ENCODE results near the gene LZIC. TPM values are rescaled to one million over a fixed set of nuclear protein-coding genes. Genes with fewer than 3 reads are reported as not detected.

Gene LZIC
- total and polyA plus RNA-seq, 2 donors (not counting 1 experiment from before 2014, with no cell fraction given) = 26.9 to 33.5 TPM

- Histone ChIP-seq H3K4me3 (replicated peaks in 1 of 4; ENCODE audit: control extremely low read depth in 1 of 4, insufficient read depth in 1 of 4, low read depth in 3 of 4, low read length in 4 of 4) (no peak overlapping the region), H3K27me3 (ENCODE audit: control insufficient read depth, insufficient read depth, low read length) (no peaks in the 10 kb centered on the region), H4K20me1 (ENCODE audit: control insufficient read depth, extremely low read depth, insufficient read depth, low read length) (no peaks in the 10 kb centered on the region), H3K79me2 (ENCODE audit: control insufficient read depth, insufficient read depth, low read length) (no peaks in the 10 kb centered on the region), H3K4me1 (ENCODE audit: control insufficient read depth, extremely low read depth, insufficient read depth, low read length) (peaks cover 4% of the 10 kb centered on the region), H3K9me3 (ENCODE audit: control insufficient read depth, insufficient read depth, low read depth, low read length) (no peaks in the 10 kb centered on the region), H3K36me3 (ENCODE audit: control insufficient read depth, insufficient read depth, low read length) (no peaks in the 10 kb centered on the region), H3K9ac (ENCODE audit: insufficient read depth, low read length) (no peak overlapping the region), H3K4me2 (ENCODE audit: extremely low read depth, insufficient read depth, low read length) (no peak overlapping the region), H2AFZ (ENCODE audit: low read length) (no peak overlapping the region), H3K27ac (ENCODE audit: insufficient read depth, low read length) (no peak overlapping the region)
- DNase-seq (ENCODE audit: low read depth in 2 of 2) = no peak
- no peak for TF ChIP-seq EZH2 (IDR thresholded peaks at IDR 0.05; ENCODE audit: low read length, missing control alignments)
- no peak for TF ChIP-seq CTCF (conservative IDR thresholded peaks at IDR 0.05 in 1 of 2, IDR thresholded peaks at IDR 0.05 in 1 of 2; ENCODE audit: low read depth in 1 of 2, low read length in 2 of 2)
Observed at GRCh38 chr1:9907441-9907840, 35.8 kb downstream of the LZIC start.

GRCh38 chr1:9906466-9906865, 36.7 kb downstream of the LZIC start:
- Histone ChIP-seq H2AFZ (ENCODE audit: low read length) (no peak overlapping the region), H3K27ac (ENCODE audit: insufficient read depth, low read length) (no peak overlapping the region), H3K4me1 (ENCODE audit: control insufficient read depth, extremely low read depth, insufficient read depth, low read length) (peaks cover 4% of the 10 kb centered on the region), H4K20me1 (ENCODE audit: control insufficient read depth, extremely low read depth, insufficient read depth, low read length) (no peaks in the 10 kb centered on the region), H3K9me3 (ENCODE audit: control insufficient read depth, insufficient read depth, low read depth, low read length) (no peaks in the 10 kb centered on the region), H3K9ac (ENCODE audit: insufficient read depth, low read length) (no peak overlapping the region), H3K79me2 (ENCODE audit: control insufficient read depth, insufficient read depth, low read length) (no peaks in the 10 kb centered on the region), H3K4me3 (replicated peaks in 1 of 4; ENCODE audit: control extremely low read depth in 1 of 4, insufficient read depth in 1 of 4, low read depth in 3 of 4, low read length in 4 of 4) (no peak overlapping the region), H3K27me3 (ENCODE audit: control insufficient read depth, insufficient read depth, low read length) (no peaks in the 10 kb centered on the region), H3K4me2 (ENCODE audit: extremely low read depth, insufficient read depth, low read length) (no peak overlapping the region), H3K36me3 (ENCODE audit: control insufficient read depth, insufficient read depth, low read length) (no peaks in the 10 kb centered on the region)
- no peak for DNase-seq (ENCODE audit: low read depth in 2 of 2)
- TF ChIP-seq CTCF (conservative IDR thresholded peaks at IDR 0.05 in 1 of 2, IDR thresholded peaks at IDR 0.05 in 1 of 2; ENCODE audit: low read depth in 1 of 2, low read length in 2 of 2) = no peak
- TF ChIP-seq EZH2 (IDR thresholded peaks at IDR 0.05; ENCODE audit: low read length, missing control alignments) = no peak

GRCh38 chr1:9905010-9905409, 38.2 kb downstream of the LZIC start:
- peaks cover 4% of the 10 kb centered on the region for H3K4me1 ChIP-seq (ENCODE audit: control insufficient read depth, extremely low read depth, insufficient read depth, low read length)
- H3K27me3 ChIP-seq (ENCODE audit: control insufficient read depth, insufficient read depth, low read length) = no peaks in the 10 kb centered on the region
- no peak overlapping the region for H2AFZ ChIP-seq (ENCODE audit: low read length)
- peak in 1 of 2 donors; percentile 75 for DNase-seq (ENCODE audit: low read depth in 2 of 2)
- no peak overlapping the region for H3K27ac ChIP-seq (ENCODE audit: insufficient read depth, low read length)
- no peaks in the 10 kb centered on the region for H3K79me2 ChIP-seq (ENCODE audit: control insufficient read depth, insufficient read depth, low read length)
- TF ChIP-seq EZH2 (IDR thresholded peaks at IDR 0.05; ENCODE audit: low read length, missing control alignments) = no peak
- TF ChIP-seq CTCF (conservative IDR thresholded peaks at IDR 0.05 in 1 of 2, IDR thresholded peaks at IDR 0.05 in 1 of 2; ENCODE audit: low read depth in 1 of 2, low read length in 2 of 2) = no peak
- no peaks in the 10 kb centered on the region for H3K36me3 ChIP-seq (ENCODE audit: control insufficient read depth, insufficient read depth, low read length)
- H3K9me3 ChIP-seq (ENCODE audit: control insufficient read depth, insufficient read depth, low read depth, low read length) = no peaks in the 10 kb centered on the region
- H4K20me1 ChIP-seq (ENCODE audit: control insufficient read depth, extremely low read depth, insufficient read depth, low read length) = no peaks in the 10 kb centered on the region
- no peak overlapping the region for H3K4me2 ChIP-seq (ENCODE audit: extremely low read depth, insufficient read depth, low read length)
- no peak overlapping the region for H3K9ac ChIP-seq (ENCODE audit: insufficient read depth, low read length)
- H3K4me3 ChIP-seq (replicated peaks in 1 of 4; ENCODE audit: control extremely low read depth in 1 of 4, insufficient read depth in 1 of 4, low read depth in 3 of 4, low read length in 4 of 4) = no peak overlapping the region
